GM12892 (cell line): ENCODE results near the gene CHST14.

Experiments
- POLR2A ChIP-seq: IDR thresholded peaks from 2 replicates; pipeline ENCODE4 v1.6.1; 2011; ENCODE audit warnings: low read depth, low read length, control low read depth
- POLR2AphosphoS5 ChIP-seq: IDR thresholded peaks from 2 replicates; pipeline ENCODE4 v1.6.1; 2011; ENCODE audit warnings: low read depth, low read length, control low read depth

DNA sequence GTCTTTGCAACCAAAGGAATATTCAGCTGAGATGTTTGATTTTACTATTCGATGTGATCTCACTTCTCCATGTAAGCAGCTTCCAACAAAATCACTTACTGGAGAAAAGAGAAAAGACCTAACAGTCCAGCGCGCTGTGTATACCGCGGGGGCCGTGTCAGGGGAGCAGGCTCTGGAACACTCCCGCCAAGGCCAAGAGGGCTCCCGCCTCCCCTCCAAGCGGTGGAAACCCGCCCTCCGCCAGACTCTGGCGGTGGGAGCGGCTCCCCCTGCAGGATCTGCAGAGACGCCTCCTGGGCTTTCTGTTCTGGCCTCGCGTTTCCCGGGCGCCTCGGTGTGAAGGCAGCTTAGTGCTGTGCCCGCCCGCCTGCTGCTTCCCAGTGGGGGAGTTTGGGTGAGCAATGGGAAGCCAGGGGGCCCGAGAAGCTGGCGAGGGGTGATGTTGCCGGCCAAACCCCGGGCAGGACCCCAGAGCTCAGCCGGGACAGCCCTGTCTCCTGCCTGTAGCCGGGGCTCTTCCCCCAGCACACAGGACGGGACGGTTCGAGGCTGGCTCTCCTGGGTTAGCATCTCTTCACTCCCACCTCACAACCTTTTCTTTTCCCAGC is 36.3 kb downstream of the CHST14 start:
- TF ChIP-seq POLR2AphosphoS5: no peak
- no peak for TF ChIP-seq POLR2A
